CD4-positive, alpha-beta T cell treated with Interleukin-4 for 4 hours (primary cell): ENCODE measurements around the gene ATP6V0A1.
"Not testable (repeated sequence)": the region's sequence is repeated elsewhere in the genome, so short reads cannot be mapped to it uniquely, and the experiment has no call there.

Experiments
- DNase-seq: peaks from one replicate; pipeline ENCODE4 v3.0.0-alpha.2; 2020

Gene ATP6V0A1

GRCh38 chr17:42458497-42459255 is at the start of gene ATP6V0A1:
ATP6V0A1 (plus strand) TSS chr17:42458878; CDS start chr17:42460895, 2,017 bp downstream.
- peak; percentile 78 for DNase-seq

DNA sequence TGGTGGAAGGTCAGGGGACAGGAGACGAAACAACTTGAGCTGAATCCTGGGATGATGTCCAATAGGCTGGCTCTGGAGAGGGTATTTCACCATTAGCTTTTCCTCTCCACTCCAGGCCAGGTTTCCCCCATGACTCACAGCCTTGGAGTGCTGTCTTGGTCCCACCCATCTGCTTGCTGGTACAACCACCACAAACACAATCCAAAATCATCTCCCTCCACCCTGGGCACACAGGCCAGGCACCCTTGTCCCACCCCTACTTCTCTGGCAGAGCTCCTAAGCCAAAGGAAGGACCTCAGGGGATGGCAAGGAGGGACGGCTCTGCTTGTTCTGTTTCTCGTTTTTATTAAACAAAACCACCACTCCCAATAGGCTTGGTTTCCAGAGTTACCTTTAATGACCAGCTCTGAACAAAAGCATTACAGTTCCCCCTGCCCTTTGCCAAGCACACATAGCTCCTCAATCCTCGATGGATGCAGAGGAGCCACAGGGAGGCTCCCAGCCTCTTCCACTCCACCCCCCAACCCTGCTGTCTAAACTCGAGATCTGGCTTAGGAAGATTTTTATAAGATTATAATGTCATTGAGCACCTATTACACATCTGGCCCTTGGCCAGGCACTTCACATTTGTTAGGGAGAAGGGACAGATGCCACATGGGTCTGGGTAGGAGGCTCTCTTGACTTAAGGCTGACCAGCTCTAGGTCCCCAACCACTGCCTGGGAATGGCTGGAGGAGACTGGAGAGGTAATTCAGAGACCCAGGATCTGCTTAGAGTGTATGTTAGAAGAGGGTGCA is 49.0 kb upstream of the ATP6V0A1 start:
- no peak for DNase-seq

DNA sequence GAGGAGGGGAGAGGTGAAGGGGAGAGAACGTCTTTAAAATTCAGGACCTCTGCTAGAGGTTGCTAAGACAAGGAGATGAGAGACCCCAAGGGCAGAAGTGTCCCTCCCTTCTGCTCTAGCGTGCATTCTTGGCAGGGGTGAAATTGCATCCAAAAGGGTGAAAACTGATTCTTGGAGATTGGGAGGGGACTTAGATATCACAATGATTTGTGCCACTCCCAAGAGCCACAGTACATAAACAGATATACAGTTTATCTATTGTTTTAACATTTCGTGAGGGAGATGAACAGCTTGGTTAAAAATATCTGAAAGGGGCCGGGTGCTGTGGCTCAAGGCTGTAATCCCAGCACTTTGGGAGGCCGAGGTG is 48.4 kb upstream of the ATP6V0A1 start:
- DNase-seq: no peak

DNA sequence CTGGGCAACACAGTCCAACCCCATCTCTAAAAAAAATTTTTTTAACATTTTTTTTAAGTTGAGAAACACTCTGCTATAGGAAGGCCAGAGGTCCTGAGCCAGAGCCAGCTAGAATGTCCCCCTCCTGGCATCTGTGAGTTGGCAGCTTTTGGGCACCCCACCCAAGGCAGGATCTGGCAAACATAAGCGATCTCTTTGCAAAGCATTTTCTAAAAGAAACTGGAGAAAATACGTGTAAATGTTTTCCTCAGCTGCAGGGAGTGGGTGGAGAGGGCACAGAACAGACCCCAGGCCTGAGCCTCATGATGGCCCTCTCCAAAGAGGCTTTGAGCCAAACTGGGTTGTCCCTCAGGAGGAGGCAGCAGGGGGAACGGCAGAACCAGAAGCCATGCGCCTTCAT is 47.3 kb upstream of the ATP6V0A1 start:
- DNase-seq: no peak

GRCh38 chr17:42411905-42412679 is 46.6 kb upstream of the ATP6V0A1 start:
- no peak for DNase-seq

GRCh38 chr17:42413464-42414040 is 45.1 kb upstream of the ATP6V0A1 start:
- DNase-seq: no peak

DNA sequence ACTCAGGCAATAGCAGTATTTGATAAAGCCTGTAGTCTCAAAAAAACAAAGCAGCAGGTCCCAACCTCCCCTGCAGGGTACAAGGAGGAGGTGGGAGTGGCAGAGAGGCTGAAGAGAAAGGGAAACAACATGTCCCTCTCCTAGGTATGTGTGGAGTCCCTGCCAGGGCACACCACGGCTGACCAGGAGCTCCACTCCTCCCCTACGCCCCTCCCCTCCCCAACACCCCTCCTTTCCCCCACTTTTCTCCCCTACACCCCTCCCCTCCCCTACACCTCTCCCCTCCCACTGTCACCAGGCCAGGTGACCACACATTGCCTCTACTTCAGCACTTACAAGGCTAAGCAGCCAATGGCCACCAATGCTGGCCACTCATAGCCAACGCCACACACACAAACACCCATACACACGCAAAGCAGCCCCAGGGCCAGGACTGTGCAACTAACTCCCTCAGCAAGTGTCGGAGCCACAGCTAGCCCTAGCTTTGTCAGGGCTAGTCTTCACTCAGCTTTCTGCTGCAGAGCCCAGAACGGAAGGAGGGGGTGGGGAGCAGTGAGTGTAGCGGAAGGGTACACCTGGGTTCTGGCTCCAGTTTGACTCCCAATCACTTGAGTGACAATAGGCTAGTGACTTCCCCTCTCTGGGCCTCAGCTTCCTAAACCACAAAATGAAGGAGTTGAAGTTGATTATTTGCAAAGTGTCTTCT is 43.8 kb upstream of the ATP6V0A1 start:
- DNase-seq: peak; percentile 36

- DNase-seq: not testable (repeated sequence)
Observed at GRCh38 chr17:42417981-42418380, 40.7 kb upstream of the ATP6V0A1 start.

GRCh38 chr17:42421136-42421506 is 37.6 kb upstream of the ATP6V0A1 start:
- DNase-seq: no peak

DNA sequence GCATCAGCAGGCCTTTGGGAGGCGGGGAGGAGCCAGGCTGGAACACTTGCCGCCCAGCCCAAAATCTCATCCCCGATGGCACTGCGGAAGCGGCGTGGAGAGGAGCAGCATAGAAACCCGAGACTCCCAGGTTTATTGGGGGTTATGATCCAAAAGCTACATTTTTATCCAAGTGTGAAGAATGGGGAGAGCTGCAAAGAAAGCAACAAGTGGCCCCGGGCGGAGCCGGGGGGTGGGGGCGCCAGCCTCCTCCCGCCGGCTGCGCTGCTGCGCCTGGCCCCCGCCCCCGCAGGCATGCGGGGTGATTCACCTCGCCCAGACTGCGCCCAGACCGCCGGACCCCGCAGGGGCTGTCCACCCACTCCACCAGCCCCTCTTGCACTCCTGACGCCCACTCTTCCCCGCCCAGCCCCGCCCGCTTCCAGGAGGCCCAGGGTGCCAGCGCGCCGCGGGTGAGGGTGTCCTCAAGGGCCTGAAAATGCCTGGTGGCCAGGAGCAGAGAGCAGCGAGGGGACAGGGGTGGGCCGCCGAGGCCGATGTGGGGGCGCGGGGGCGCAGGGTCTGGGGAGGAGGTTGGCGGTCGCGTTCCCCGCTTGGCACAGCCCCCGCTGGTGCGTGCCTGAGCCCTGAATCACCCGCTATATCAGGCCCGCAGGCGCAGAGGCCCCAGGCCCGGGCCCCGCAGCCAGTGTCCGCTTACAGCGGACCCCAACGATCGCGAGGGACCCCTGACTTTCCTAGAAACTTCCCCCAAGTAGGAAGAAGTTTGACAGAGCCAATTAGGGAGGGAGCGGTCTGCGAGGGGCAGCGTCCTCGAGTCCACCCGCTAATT is 37.0 kb upstream of the ATP6V0A1 start:
- DNase-seq: no peak

GRCh38 chr17:42422412-42422957 is 36.2 kb upstream of the ATP6V0A1 start:
- no peak for DNase-seq

DNA sequence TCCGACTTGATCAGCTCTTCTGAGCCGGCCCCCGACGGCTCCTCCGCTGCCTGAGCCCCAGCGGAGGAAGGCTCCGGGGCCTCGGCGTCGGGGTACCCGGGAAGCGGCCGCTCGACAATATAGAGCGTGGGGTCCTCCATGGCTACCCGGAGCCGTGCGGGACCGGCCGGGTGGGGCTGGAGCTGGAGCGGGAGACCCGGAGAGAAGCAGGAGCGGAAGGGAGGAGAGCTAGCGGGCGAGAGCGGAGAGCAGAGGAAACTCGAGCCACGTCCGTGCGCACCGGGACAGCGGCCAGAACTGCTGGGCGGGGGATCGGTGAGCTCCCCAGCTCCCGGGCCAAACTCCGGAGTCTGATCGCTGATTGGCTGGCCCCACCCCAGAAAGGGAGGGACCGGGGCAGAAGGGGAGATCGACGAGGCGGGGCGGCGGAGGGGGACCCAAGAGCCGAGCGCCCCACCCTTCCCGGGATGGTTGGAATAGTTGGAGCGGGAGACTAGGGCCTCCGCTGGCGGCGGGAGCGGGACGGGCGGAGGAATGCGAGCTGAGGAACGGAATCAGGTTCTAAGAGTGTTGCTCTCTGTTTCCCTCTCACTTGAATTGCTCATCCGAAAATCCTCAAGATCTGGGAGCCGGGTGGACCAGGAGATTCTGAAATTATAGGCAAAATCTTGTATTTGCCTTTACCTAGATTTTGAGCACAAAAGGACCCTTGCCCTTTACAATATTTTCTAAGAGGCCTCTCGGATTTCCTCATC is 35.5 kb upstream of the ATP6V0A1 start, which contains the start of gene CAVIN1:
Gene CAVIN1 (minus strand): TSS at position 299 of the 755 bp plus-strand sequence. CDS start 159 bp downstream, at position 140.
- DNase-seq: no peak

DNA sequence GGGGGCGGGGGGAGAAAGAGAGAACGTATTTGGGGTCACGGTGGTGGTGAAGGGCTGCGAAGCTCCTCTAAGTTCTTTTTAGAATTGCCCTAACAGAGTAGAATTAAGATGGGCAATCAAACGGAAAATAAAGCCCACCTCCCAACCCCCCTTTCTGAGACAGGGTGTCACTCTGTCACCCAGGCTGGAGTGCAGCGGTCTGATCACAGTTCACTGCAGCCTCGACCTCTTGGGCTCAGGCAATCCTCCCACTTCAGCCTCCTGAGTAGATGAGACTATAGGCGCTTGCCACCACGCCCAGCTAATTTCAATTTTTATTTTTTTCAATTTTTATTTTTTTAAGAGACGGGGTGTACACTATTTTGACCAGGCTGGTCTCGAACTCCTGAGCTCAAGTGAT is 34.9 kb upstream of the ATP6V0A1 start:
- no peak for DNase-seq

DNA sequence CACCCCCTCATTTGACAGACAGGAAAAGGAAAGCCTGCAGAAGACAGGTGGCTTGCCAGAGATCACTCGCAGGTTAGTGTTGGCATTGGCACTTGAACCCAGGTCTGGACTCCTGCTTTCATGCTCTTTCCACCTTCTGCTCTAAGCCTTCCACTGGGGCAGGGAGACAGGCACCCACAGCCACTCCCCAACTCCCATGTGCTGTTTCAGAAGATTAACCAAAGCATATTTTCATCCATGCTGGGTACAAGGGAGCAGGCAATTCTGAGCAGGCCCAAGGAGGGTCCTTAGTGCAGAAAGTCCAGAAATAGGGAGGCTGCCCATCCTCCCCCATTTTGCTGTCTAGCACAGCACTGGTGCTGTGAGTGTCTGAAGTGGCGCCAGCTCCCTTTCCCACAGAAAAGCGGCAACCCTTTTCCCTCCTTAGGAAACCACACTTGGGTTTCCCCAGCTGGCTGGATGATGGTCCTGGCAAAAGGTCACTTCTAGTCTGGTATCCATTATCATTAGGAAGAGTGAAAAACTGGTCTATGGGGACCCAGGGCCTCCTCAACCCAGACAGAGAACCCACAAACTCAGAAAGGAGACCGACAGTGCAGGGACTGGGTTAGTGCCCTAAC is 33.6 kb upstream of the ATP6V0A1 start:
- no peak for DNase-seq

- peak; percentile 61 for DNase-seq
Observed at GRCh38 chr17:42428141-42428944, 30.3 kb upstream of the ATP6V0A1 start.

GRCh38 chr17:42429726-42430447 is 28.8 kb upstream of the ATP6V0A1 start:
- no peak for DNase-seq

GRCh38 chr17:42431758-42432161 is 26.9 kb upstream of the ATP6V0A1 start:
- DNase-seq: no peak

- no peak for DNase-seq
Observed at GRCh38 chr17:42436391-42436790, 22.3 kb upstream of the ATP6V0A1 start.
